SK-N-SH (cell line): ENCODE results near the gene PRDX5. TPM values are rescaled to one million over a fixed set of nuclear protein-coding genes. Genes with fewer than 3 reads are reported as not detected.

ENCODE experiments used
- CTCF ChIA-PET: fragments of 300-600, 350-600 bp; formaldehyde crosslinking; extraction: SDS; loops from one replicate; lab custom pipeline; 2021; lab: Yijun Ruan, JAX
- POLR2A ChIA-PET: fragments of 350-600 bp; sonication (Branson Sonifier 250); formaldehyde crosslinking; extraction: SDS; loops from one replicate; lab custom pipeline; 2020; ENCODE audit warnings: antibody characterized with exemption, inconsistent platforms; lab: Yijun Ruan, JAX
- DNase-seq: peaks from one replicate; pipeline ENCODE4 v3.0.0; 2012
- H2AFZ ChIP-seq: fragments of 200-600 bp; sonication (generic); 2 replicates; pipeline ENCODE4 v1.8.1; 2016; ENCODE audit warnings: antibody characterized with exemption, mild to moderate bottlenecking, low read depth
- H3F3A ChIP-seq: fragments of 200-600 bp; sonication (generic); replicated peaks from 2 replicates; pipeline ENCODE3; 2016; ENCODE audit warnings: antibody characterized with exemption, mild to moderate bottlenecking; ENCODE audit not compliant: insufficient read depth
- H3K27ac ChIP-seq, 2 experiments: fragments of 200-500 bp in 1 of 2; fragments of 200-600 bp in 1 of 2; sonication (Bioruptor generic) in 1 of 2; sonication (generic), shearing (Covaris generic) in 1 of 2; 2 replicates each; pipeline versions ENCODE4 v1.5.1 to v1.6.1; 2014 to 2016; ENCODE audit warnings: low read depth in 2 of 2, inconsistent platforms in 1 of 2, low read length in 1 of 2, mild to moderate bottlenecking in 1 of 2, mixed read lengths in 1 of 2
- H3K27me3 ChIP-seq: fragments of 200-600 bp; sonication (generic), shearing (Covaris generic); 2 replicates; pipeline ENCODE4 v1.6.1; 2016; ENCODE audit warnings: mixed run types; ENCODE audit not compliant: insufficient read depth
- H3K36me3 ChIP-seq, 2 experiments: fragments of 200-500 bp in 1 of 2; fragments of 200-600 bp in 1 of 2; sonication (Bioruptor generic) in 1 of 2; sonication (generic) in 1 of 2; replicated peaks in 1 of 2; 2 replicates each; pipeline versions ENCODE3 to v1.5.1; 2014 to 2016; ENCODE audit warnings: low read length in 1 of 2, mild to moderate bottlenecking in 1 of 2; ENCODE audit not compliant: insufficient read depth in 2 of 2, control insufficient read depth in 1 of 2
- H3K4me1 ChIP-seq, 2 experiments: fragments of 200-500 bp in 1 of 2; fragments of 200-600 bp in 1 of 2; sonication (Bioruptor generic) in 1 of 2; sonication (generic), shearing (Covaris generic) in 1 of 2; 2 replicates each; pipeline versions ENCODE4 v1.5.1 to v1.6.1; 2014 to 2016; ENCODE audit warnings: low read depth in 1 of 2, low read length in 1 of 2, mixed run types in 1 of 2; ENCODE audit not compliant: insufficient read depth in 2 of 2, control insufficient read depth in 1 of 2
- H3K4me2 ChIP-seq: fragments of 200-600 bp; sonication (generic), shearing (Covaris generic); 2 replicates; pipeline ENCODE4 v1.6.1; 2017; ENCODE audit warnings: mixed run types
- H3K4me3 ChIP-seq, 2 experiments: fragments of 200-500 bp in 1 of 2; fragments of 200-600 bp in 1 of 2; sonication (Bioruptor generic) in 1 of 2; sonication (generic), shearing (Covaris generic) in 1 of 2; 2 replicates each; pipeline versions ENCODE4 v1.5.1 to v1.8.1; 2014 to 2016; ENCODE audit warnings: low read depth in 2 of 2, inconsistent platforms in 1 of 2, low read length in 1 of 2, mild to moderate bottlenecking in 1 of 2, mixed read lengths in 1 of 2, moderate library complexity in 1 of 2
- H3K79me2 ChIP-seq: fragments of 200-600 bp; sonication (generic); 2 replicates; pipeline ENCODE4 v1.8.1; 2017; ENCODE audit warnings: mild to moderate bottlenecking; ENCODE audit not compliant: insufficient read depth
- H3K9ac ChIP-seq: fragments of 200-600 bp; sonication (generic); 2 replicates; pipeline ENCODE4 v1.6.1; 2017; ENCODE audit warnings: mixed run types
- H3K9me2 ChIP-seq: fragments of 200-600 bp; sonication (generic); 2 replicates; pipeline ENCODE4 v1.6.1; 2017; ENCODE audit warnings: mixed run types
- H3K9me3 ChIP-seq: fragments of 200-600 bp; sonication (generic); 2 replicates; pipeline ENCODE4 v1.6.1; 2017; ENCODE audit warnings: mixed run types, mild to moderate bottlenecking, moderate library complexity
- H4K20me1 ChIP-seq: fragments of 200-600 bp; sonication (generic); 2 replicates; pipeline ENCODE4 v1.6.1; 2017; ENCODE audit warnings: mild to moderate bottlenecking, mixed run types; ENCODE audit not compliant: insufficient read depth
- EP300 ChIP-seq, 2 experiments: IDR thresholded peaks; 2 replicates each; pipeline versions ENCODE4 v1.4.0 to v1.6.1; 2012; ENCODE audit warnings: borderline replicate concordance in 1 of 2, low read depth in 1 of 2, low read length in 1 of 2
- EZH2phosphoT487 ChIP-seq: fragments of 200-600 bp; sonication (generic); IDR thresholded peaks from 2 replicates; pipeline ENCODE4 v1.6.1; 2017; ENCODE audit warnings: low read depth, mixed run types, mild to moderate bottlenecking, antibody characterized with exemption, moderate library complexity, borderline replicate concordance
- FOSL2 ChIP-seq: IDR thresholded peaks from 2 replicates; pipeline ENCODE4 v1.4.0; 2012; ENCODE audit warnings: low read depth, mild to moderate bottlenecking, moderate library complexity, borderline replicate concordance
- FOXM1 ChIP-seq: IDR thresholded peaks from 2 replicates; pipeline ENCODE4 v1.4.0; 2012; ENCODE audit warnings: low read depth, mild to moderate bottlenecking
- GABPA ChIP-seq: IDR thresholded peaks from 2 replicates; pipeline ENCODE4 v1.4.0; 2012; ENCODE audit warnings: low read depth, mild to moderate bottlenecking
- GATA2 ChIP-seq: sonication (generic); formaldehyde crosslinking; IDR thresholded peaks from 2 replicates; pipeline ENCODE4 v1.5.0; 2020; ENCODE audit warnings: mild to moderate bottlenecking, missing genetic modification reagents
- MAX ChIP-seq: IDR thresholded peaks from 2 replicates; pipeline ENCODE4 v1.4.0; 2012; ENCODE audit warnings: low read depth
- NRF1 ChIP-seq: IDR thresholded peaks from 2 replicates; pipeline ENCODE4 v1.6.1; 2012; ENCODE audit warnings: low read depth, mild to moderate bottlenecking, low read length
- PBX3 ChIP-seq: IDR thresholded peaks from 2 replicates; pipeline ENCODE4; 2012
- POLR2AphosphoS5 ChIP-seq: IDR thresholded peaks from 2 replicates; pipeline ENCODE4 v1.6.1; 2012; ENCODE audit warnings: low read depth, low read length
- RAD21 ChIP-seq: IDR thresholded peaks from 2 replicates; pipeline ENCODE4 v1.6.1; 2012; ENCODE audit warnings: mild to moderate bottlenecking, low read length
- RCOR1 ChIP-seq: fragments of 150-350 bp; IDR thresholded peaks from 2 replicates; pipeline ENCODE4 v1.6.1; 2017; ENCODE audit warnings: antibody characterized with exemption, low read length
- RFX5 ChIP-seq: IDR thresholded peaks from 2 replicates; pipeline ENCODE4 v1.6.1; 2012; ENCODE audit warnings: mild to moderate bottlenecking, improper control_type of control experiment, low read length
- TAF1 ChIP-seq: IDR thresholded peaks from 2 replicates; pipeline ENCODE4 v1.6.1; 2012; ENCODE audit warnings: low read depth, mild to moderate bottlenecking, low read length, moderate library complexity, borderline replicate concordance
- USF2 ChIP-seq: fragments of 150-350 bp; IDR thresholded peaks from 2 replicates; pipeline ENCODE4 v1.6.1; 2017; ENCODE audit warnings: antibody characterized with exemption, low read length, low read depth, borderline replicate concordance
- WGBS: methylation state at CpG from one replicate; pipeline ENCODE4 v1.1.6; 2017; ENCODE audit warnings: low lambda C conversion rate; 5-methylcytosine and 5-hydroxymethylcytosine counted together
- polyA plus RNA-seq, 3 experiments: library from polyadenylated mRNA; depleted of rRNA; stranded (reverse); fragments of >200 nt; gene quantifications; 2 replicates each; pipeline ENCODE4 v1.2.3, GENCODE V29; 2012
- TF ChIP-seq, protein P1 (sequence below): IDR thresholded peaks from 2 replicates; pipeline ENCODE4 v1.4.0; 2012; ENCODE audit warnings: low read depth, borderline replicate concordance

The PRDX5 gene
- polyA plus RNA-seq, 1 of the 3 experiments (the other 2 are of a cell fraction), result 1,000 TPM

DNA sequence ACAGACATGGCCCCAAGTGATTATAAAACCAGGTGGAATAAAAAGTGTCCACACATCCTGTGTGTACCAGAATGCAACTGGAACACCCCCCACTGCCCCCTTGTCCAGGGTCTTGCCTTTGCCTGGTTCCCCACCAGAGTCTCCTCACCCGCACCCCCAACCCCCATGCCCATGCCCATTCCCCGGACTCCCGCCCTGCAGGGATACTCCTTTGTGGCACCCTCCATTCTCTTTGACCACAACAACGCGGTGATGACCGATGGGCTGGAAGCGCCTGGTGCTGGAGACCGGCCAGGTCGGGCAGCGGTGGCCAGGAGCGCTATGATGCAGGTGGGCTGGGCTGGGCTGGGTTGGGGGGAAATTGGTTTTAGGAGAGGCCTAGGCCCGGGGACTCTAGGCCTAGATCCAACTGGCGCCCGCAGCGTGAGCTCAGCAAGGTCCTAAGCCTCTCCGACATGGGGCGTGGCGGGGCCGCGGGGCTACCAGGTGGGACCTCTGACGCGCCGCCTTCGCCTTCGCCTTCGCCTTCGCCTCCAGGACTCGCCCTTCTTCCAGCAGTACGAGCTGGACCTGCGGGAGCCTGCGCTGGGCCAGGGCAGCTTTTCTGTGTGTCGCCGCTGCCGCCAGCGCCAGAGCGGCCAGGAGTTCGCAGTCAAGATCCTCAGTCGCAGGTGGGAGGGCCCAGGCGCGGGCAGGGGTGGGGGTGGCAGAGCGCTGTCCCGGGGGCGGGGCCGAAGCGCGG lies 50.2 kb downstream of the PRDX5 start:
- DNase-seq, result no peak
- Histone ChIP-seq H3F3A (peaks cover 10% of the 10 kb centered on the region), H4K20me1 (no peaks in the 10 kb centered on the region), H2AFZ (no peak overlapping the region), H3K27ac (no peak overlapping the region), H3K9me2 (no peaks in the 10 kb centered on the region), H3K36me3 (peaks cover 15 to 42% of the 10 kb centered on the region in 2 experiments), H3K9me3 (no peaks in the 10 kb centered on the region), H3K9ac (no peak overlapping the region), H3K27me3 (no peaks in the 10 kb centered on the region), H3K4me1 (peaks cover 0 to 11% of the 10 kb centered on the region in 2 experiments; a peak in 1 of 4 replicates), H3K4me3 (no peak overlapping the region), H3K4me2 (no peak overlapping the region), H3K79me2 (no peaks in the 10 kb centered on the region)
- TF ChIP-seq EP300 (IDR thresholded peaks at IDR 0.05; ENCODE audit: borderline replicate concordance in 1 of 2, low read depth in 1 of 2, low read length in 1 of 2), result no peak
- TF ChIP-seq GABPA, result no peak
- no peak for TF ChIP-seq POLR2AphosphoS5
- no peak for TF ChIP-seq MAX
- TF ChIP-seq GATA2 (CRISPR knock-in tag), result no peak
- TF ChIP-seq FOSL2, result no peak
- TF ChIP-seq PBX3, result no peak
- TF ChIP-seq USF2, result no peak
- no peak for TF ChIP-seq RCOR1
- TF ChIP-seq, protein P1, sequence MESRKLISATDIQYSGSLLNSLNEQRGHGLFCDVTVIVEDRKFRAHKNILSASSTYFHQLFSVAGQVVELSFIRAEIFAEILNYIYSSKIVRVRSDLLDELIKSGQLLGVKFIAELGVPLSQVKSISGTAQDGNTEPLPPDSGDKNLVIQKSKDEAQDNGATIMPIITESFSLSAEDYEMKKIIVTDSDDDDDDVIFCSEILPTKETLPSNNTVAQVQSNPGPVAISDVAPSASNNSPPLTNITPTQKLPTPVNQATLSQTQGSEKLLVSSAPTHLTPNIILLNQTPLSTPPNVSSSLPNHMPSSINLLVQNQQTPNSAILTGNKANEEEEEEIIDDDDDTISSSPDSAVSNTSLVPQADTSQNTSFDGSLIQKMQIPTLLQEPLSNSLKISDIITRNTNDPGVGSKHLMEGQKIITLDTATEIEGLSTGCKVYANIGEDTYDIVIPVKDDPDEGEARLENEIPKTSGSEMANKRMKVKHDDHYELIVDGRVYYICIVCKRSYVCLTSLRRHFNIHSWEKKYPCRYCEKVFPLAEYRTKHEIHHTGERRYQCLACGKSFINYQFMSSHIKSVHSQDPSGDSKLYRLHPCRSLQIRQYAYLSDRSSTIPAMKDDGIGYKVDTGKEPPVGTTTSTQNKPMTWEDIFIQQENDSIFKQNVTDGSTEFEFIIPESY, result no peak
- TF ChIP-seq TAF1, result no peak
- TF ChIP-seq NRF1, result no peak
- no peak for TF ChIP-seq FOXM1
- TF ChIP-seq RAD21, result no peak
- no peak for TF ChIP-seq RFX5
- no peak for TF ChIP-seq EZH2phosphoT487
- POLR2A ChIA-PET, result no interaction called here
- 96% methylated on average over 30 of the region's 46 CpGs for WGBS
- CTCF ChIA-PET, result interaction anchor here (1.0 kb wide), 1 partner anchor 13 kb away, joined by 3 read pairs; no protein-coding TSS in a partner anchor
